OCI-LY1 (cell line): ENCODE measurements around the gene ANO6.

Source experiments
- H2AFZ ChIP-seq: fragments of 200-600 bp; sonication (generic), shearing (Covaris generic); 2 replicates; pipeline ENCODE4 v1.6.0; 2014; ENCODE audit warnings: antibody characterized with exemption, mild to moderate bottlenecking, low read length
- H3F3A ChIP-seq: fragments of 200-600 bp; sonication (generic), shearing (Covaris generic); 2 replicates; pipeline ENCODE4 v1.6.0; 2014; ENCODE audit warnings: mild to moderate bottlenecking, antibody characterized with exemption, low read length, moderate library complexity; ENCODE audit not compliant: insufficient read depth
- H3K27ac ChIP-seq: fragments of 200-600 bp; sonication (generic); 2 replicates; pipeline ENCODE4 v1.5.1; 2014; ENCODE audit warnings: low read length, mixed run types, mild to moderate bottlenecking, low read depth; ENCODE audit not compliant: poor library complexity, severe bottlenecking
- H3K27me3 ChIP-seq: fragments of 200-600 bp; sonication (generic); 2 replicates; pipeline ENCODE4 v1.6.0; 2014; ENCODE audit warnings: antibody characterized with exemption, mild to moderate bottlenecking, low read length, moderate library complexity; ENCODE audit not compliant: insufficient read depth
- H3K36me3 ChIP-seq: fragments of 200-600 bp; sonication (generic); 2 replicates; pipeline ENCODE4 v1.6.1; 2014; ENCODE audit warnings: mild to moderate bottlenecking, antibody characterized with exemption, low read length, moderate library complexity, mixed read lengths; ENCODE audit not compliant: insufficient read depth
- H3K4me1 ChIP-seq: fragments of 200-600 bp; sonication (generic); 2 replicates; pipeline ENCODE4 v1.5.1; 2014; ENCODE audit warnings: mild to moderate bottlenecking, low read length, moderate library complexity; ENCODE audit not compliant: insufficient read depth, severe bottlenecking
- H3K4me2 ChIP-seq: fragments of 200-600 bp; sonication (generic), shearing (Covaris generic); 2 replicates; pipeline ENCODE4 v1.6.1; 2014; ENCODE audit warnings: low read length
- H3K4me3 ChIP-seq: fragments of 200-600 bp; sonication (generic); 2 replicates; pipeline ENCODE4 v1.5.1; 2014; ENCODE audit warnings: low read length, low read depth, mild to moderate bottlenecking, mixed read lengths; ENCODE audit not compliant: poor library complexity, severe bottlenecking
- H3K79me2 ChIP-seq: fragments of 200-600 bp; shearing (Covaris generic); 2 replicates; pipeline ENCODE4 v1.6.1; 2016; ENCODE audit warnings: mixed run types, low read length, mixed read lengths; ENCODE audit not compliant: insufficient read depth
- H3K9ac ChIP-seq: fragments of 200-600 bp; sonication (generic), shearing (Covaris generic); 2 replicates; pipeline ENCODE4 v1.6.1; 2014; ENCODE audit warnings: mild to moderate bottlenecking, low read length, mixed read lengths
- H3K9me2 ChIP-seq: fragments of 200-600 bp; sonication (generic), shearing (Covaris generic); 2 replicates; pipeline ENCODE4 v1.6.1; 2014; ENCODE audit warnings: low read depth, mild to moderate bottlenecking, low read length, mixed read lengths
- H3K9me3 ChIP-seq: fragments of 200-600 bp; shearing (Covaris generic); 2 replicates; pipeline ENCODE4 v1.6.1; 2014; ENCODE audit warnings: low read length, mixed read lengths
- H4K20me1 ChIP-seq: fragments of 200-600 bp; sonication (generic), shearing (Covaris generic); 2 replicates; pipeline ENCODE4 v1.6.0; 2016; ENCODE audit warnings: mild to moderate bottlenecking, low read length; ENCODE audit not compliant: insufficient read depth
- CTCF ChIP-seq: fragments of 200-600 bp; sonication (generic), shearing (Covaris generic); IDR thresholded peaks from 2 replicates; pipeline ENCODE4 v1.5.1; 2017; ENCODE audit warnings: mild to moderate bottlenecking, antibody characterized with exemption, low read length, moderate library complexity, mixed read lengths
- EZH2 ChIP-seq: fragments of 200-600 bp; sonication (generic), shearing (Covaris generic); IDR thresholded peaks from 2 replicates; pipeline ENCODE4 v1.8.0; 2017; ENCODE audit warnings: borderline replicate concordance, mixed run types, mild to moderate bottlenecking, antibody characterized with exemption, low read length, moderate library complexity, mixed read lengths

ANO6 gene, protein sequence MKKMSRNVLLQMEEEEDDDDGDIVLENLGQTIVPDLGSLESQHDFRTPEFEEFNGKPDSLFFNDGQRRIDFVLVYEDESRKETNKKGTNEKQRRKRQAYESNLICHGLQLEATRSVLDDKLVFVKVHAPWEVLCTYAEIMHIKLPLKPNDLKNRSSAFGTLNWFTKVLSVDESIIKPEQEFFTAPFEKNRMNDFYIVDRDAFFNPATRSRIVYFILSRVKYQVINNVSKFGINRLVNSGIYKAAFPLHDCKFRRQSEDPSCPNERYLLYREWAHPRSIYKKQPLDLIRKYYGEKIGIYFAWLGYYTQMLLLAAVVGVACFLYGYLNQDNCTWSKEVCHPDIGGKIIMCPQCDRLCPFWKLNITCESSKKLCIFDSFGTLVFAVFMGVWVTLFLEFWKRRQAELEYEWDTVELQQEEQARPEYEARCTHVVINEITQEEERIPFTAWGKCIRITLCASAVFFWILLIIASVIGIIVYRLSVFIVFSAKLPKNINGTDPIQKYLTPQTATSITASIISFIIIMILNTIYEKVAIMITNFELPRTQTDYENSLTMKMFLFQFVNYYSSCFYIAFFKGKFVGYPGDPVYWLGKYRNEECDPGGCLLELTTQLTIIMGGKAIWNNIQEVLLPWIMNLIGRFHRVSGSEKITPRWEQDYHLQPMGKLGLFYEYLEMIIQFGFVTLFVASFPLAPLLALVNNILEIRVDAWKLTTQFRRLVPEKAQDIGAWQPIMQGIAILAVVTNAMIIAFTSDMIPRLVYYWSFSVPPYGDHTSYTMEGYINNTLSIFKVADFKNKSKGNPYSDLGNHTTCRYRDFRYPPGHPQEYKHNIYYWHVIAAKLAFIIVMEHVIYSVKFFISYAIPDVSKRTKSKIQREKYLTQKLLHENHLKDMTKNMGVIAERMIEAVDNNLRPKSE

DNA sequence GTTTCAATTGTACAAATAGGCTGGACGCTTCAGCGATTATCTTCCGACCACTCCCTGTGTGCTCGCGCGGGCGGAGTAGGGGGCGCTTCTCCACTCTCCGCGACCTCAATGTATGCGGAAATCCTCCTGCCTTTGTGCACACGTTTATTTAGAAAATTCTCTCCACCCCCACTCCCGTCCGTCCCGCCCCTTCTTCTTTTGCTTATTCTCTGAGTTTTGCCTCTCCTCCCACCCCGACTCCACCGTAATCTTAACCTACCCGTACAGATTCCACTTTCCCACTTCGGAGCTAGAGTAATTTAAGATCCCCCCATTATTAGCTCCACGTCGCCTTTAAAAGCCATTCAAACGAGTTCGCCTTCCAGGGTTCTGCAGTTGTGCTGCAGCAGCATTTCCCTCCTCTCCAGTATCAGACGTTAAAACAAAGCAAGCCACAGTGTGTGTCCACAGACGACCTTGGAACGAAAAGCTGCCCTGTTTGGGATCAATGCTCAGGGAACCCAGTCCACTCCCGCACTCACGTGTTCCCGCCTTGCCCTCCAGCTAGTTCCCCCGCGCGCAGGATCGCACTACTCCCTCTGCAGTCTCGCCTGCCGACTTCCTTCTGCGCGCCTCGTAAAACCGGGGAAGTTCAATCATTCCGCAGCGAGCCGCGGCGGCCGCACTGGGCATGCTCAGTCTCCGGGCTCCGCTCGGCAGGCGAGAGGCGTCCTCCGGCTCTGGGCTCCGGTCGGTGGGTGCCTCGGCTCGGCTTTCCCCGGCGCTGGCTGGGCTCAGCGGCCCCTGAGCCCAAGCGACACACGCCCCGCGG, at the start of gene ANO6:
TSS of gene ANO6 (plus strand) at position 677 of the 811 bp plus-strand sequence. CDS start 227 bp downstream, outside the sequence.
- Histone ChIP-seq H3K79me2 (peaks cover 5% of the 10 kb centered on the region; the same call in 1 of the 2 replicates), H4K20me1 (no peaks in the 10 kb centered on the region), H2AFZ (0 out of 2 replicates have a peak within 1 kb of the TSS, but pooled peaks have one; percentile 40), H3K27ac (peak within 1 kb of the TSS; percentile 67), H3K9me3 (no peaks in the 10 kb centered on the region), H3K27me3 (no peaks in the 10 kb centered on the region), H3K36me3 (no peaks in the 10 kb centered on the region), H3F3A (no peaks in the 10 kb centered on the region), H3K4me3 (peak within 1 kb of the TSS; percentile 63), H3K4me2 (peak within 1 kb of the TSS; percentile 60), H3K9ac (peak within 1 kb of the TSS; percentile 61), H3K4me1 (peaks cover 33% of the 10 kb centered on the region), H3K9me2 (no peaks in the 10 kb centered on the region)
- TF ChIP-seq EZH2: no peak
- TF ChIP-seq CTCF: peak; percentile 46

GRCh38 chr12:45168976-45169375, 46.9 kb upstream of the ANO6 start:
- no peaks in the 10 kb centered on the region; the same call in 1 of the 2 replicates for H3F3A ChIP-seq
- no peaks in the 10 kb centered on the region for H3K36me3 ChIP-seq
- H3K4me3 ChIP-seq: no peak overlapping the region
- H3K9me3 ChIP-seq: no peaks in the 10 kb centered on the region
- no peak overlapping the region for H3K27ac ChIP-seq
- H4K20me1 ChIP-seq: no peaks in the 10 kb centered on the region
- H3K9ac ChIP-seq: no peak overlapping the region
- H3K4me1 ChIP-seq: no peaks in the 10 kb centered on the region
- no peaks in the 10 kb centered on the region for H3K9me2 ChIP-seq
- H2AFZ ChIP-seq: no peak overlapping the region
- H3K27me3 ChIP-seq: no peaks in the 10 kb centered on the region
- no peaks in the 10 kb centered on the region for H3K79me2 ChIP-seq
- H3K4me2 ChIP-seq: no peak overlapping the region
- TF ChIP-seq EZH2 (no peak), CTCF (no peak)

DNA sequence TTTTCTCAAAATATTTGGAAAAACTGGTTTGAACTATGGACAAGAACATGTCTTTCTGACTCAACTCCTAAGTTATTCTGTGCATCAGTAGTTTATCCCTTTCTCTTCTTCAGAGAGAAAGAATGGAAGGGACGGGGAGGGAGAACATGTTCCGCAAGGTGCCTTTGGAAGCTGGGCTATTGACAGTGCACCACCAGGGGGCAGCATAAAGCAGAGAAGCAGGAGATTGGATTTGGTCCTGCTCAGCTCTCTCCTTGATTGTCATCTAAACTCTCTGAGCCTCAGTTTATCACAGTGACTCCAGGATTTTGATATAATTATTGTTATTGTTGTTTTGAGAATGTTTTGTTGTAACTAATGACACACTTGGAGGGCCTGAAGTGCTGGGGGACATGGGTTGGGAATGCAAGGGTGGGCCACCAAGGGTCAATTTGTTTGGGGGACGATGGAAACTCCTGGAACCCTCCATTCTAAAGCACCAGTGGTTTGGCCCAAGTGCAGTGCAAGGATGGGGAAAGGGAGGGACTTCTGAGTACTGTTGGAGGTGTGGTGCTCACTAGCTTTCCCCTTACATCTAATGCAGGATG, 45.3 kb upstream of the ANO6 start:
- H3K27me3 ChIP-seq: no peaks in the 10 kb centered on the region
- no peaks in the 10 kb centered on the region for H3K36me3 ChIP-seq
- no peak overlapping the region for H3K4me3 ChIP-seq
- H3K79me2 ChIP-seq: no peaks in the 10 kb centered on the region
- no peak overlapping the region for H3K4me2 ChIP-seq
- H2AFZ ChIP-seq: no peak overlapping the region
- no peak overlapping the region for H3K9ac ChIP-seq
- TF ChIP-seq CTCF (peak; percentile 93), EZH2 (no peak)
- H3K9me3 ChIP-seq: no peaks in the 10 kb centered on the region
- no peaks in the 10 kb centered on the region for H3K9me2 ChIP-seq
- no peaks in the 10 kb centered on the region for H4K20me1 ChIP-seq
- no peaks in the 10 kb centered on the region; the same call in 1 of the 2 replicates for H3F3A ChIP-seq
- no peak overlapping the region for H3K27ac ChIP-seq
- no peaks in the 10 kb centered on the region for H3K4me1 ChIP-seq
